Mesothelial cell of epicardium (in vitro differentiated cells): ENCODE measurements around the gene DEGS2. TPM values are rescaled to one million over a fixed set of nuclear protein-coding genes. Genes with fewer than 3 reads are reported as not detected.
A peak's percentile ranks its signal among the peaks of the same experiment; 100 is the strongest.
"Not testable (repeated sequence)": the region's sequence is repeated elsewhere in the genome, so short reads cannot be mapped to it uniquely, and the experiment has no call there.

Source experiments
- DNase-seq, 2 experiments: peaks; one replicate each; pipeline ENCODE4 v3.0.0; 2021; ENCODE audit warnings: low spot score in 2 of 2; ENCODE audit not compliant: unreplicated experiment in 2 of 2
- H3K27ac Mint-ChIP-seq: 2 replicates; pipeline ENCODE4 v1.8.0; 2021; ENCODE audit warnings: mixed read lengths
- H3K27me3 Mint-ChIP-seq: 2 replicates; pipeline ENCODE4 v1.8.0; 2021; ENCODE audit warnings: low read depth, mixed read lengths
- H3K36me3 Mint-ChIP-seq: 2 replicates; pipeline ENCODE4 v1.8.0; 2021; ENCODE audit warnings: mixed read lengths
- H3K4me1 Mint-ChIP-seq: 2 replicates; pipeline ENCODE4 v1.8.0; 2021; ENCODE audit warnings: mixed read lengths
- H3K4me3 Mint-ChIP-seq: 2 replicates; pipeline ENCODE4 v1.8.0; 2021; ENCODE audit warnings: mild to moderate bottlenecking, moderate library complexity, mixed read lengths
- H3K9me3 Mint-ChIP-seq: 2 replicates; pipeline ENCODE4 v1.8.0; 2021; ENCODE audit warnings: mixed read lengths
- total RNA-seq: library from RNA; stranded (reverse); gene quantifications from 3 replicates; pipeline ENCODE4 v1.2.1, GENCODE V29; 2021
- TF ChIP-seq, protein P1 (sequence below): fragments of 200-600 bp; sonication (generic); IDR thresholded peaks from one replicate; pipeline ENCODE4 v1.5.0; 2021; ENCODE audit warnings: antibody characterized with exemption; ENCODE audit not compliant: unreplicated experiment

Gene DEGS2
- total RNA-seq, 1 donor from 2014 or later, result 2.1 TPM

DNA sequence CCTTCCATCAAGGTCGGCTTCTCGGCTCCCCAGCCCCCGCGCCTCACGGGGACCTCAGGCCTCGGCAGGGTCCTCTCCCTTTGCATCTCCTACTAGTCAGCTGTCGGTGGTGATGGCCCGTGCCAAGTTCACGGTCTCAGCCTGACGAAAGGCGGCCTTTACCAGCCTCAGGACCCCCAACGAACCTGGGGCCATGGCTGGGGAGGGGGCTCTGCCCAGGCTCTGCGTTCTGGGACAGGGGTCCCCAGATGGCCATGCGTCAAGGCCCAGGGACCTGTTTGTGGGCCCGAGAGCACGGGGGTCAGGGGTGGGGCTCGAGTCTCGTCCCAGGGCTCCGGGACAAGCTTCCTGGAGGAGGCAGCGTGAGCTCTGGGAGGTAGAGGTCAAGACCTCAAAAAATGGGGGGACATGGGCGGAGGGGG lies 32.8 kb upstream of the DEGS2 start:
- Mint-ChIP-seq H3K4me1 (peaks cover 12% of the 10 kb centered on the region), H3K4me3 (peak overlapping the region; percentile 65), H3K36me3 (peaks cover 2% of the 10 kb centered on the region), H3K9me3 (no peaks in the 10 kb centered on the region), H3K27me3 (no peaks in the 10 kb centered on the region), H3K27ac (peak overlapping the region; percentile 50)
- TF ChIP-seq, protein P1, sequence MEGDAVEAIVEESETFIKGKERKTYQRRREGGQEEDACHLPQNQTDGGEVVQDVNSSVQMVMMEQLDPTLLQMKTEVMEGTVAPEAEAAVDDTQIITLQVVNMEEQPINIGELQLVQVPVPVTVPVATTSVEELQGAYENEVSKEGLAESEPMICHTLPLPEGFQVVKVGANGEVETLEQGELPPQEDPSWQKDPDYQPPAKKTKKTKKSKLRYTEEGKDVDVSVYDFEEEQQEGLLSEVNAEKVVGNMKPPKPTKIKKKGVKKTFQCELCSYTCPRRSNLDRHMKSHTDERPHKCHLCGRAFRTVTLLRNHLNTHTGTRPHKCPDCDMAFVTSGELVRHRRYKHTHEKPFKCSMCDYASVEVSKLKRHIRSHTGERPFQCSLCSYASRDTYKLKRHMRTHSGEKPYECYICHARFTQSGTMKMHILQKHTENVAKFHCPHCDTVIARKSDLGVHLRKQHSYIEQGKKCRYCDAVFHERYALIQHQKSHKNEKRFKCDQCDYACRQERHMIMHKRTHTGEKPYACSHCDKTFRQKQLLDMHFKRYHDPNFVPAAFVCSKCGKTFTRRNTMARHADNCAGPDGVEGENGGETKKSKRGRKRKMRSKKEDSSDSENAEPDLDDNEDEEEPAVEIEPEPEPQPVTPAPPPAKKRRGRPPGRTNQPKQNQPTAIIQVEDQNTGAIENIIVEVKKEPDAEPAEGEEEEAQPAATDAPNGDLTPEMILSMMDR, result no peak
- DNase-seq, result no peak

DNA sequence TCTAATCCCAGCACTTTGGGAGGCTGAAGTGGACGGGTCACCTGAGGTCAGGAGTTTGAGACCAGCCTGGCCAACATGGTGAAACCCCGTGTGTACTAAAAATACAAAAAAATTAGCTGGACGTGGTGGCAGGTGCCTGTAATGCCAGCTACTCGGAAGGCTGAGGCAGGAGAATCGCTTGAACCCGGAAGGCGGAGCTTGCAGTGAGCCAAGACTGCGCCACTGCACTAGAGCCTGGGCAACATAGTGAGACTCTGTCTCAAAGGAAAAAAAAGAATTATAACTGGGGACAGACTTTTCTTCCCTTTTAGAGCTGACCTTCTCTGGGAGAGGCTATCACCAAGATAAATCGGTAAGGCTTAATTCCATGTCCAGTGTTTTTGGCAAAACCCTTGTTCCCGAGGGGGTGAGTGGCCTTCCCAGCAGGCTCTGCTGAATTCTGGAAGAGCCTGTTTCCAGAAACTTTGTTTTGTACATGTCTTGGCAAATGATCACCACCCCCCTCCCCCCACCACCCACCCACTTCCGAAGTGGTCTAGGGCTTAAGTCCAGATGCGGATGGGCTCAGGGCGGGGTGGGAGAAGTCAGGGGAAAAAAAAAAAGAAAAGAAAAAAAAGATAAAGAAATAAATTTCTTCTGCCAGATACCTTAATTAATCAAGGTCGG lies 32.3 kb upstream of the DEGS2 start:
- Mint-ChIP-seq H3K27me3 (no peaks in the 10 kb centered on the region), H3K36me3 (peaks cover 2% of the 10 kb centered on the region), H3K9me3 (no peaks in the 10 kb centered on the region), H3K4me1 (peaks cover 12% of the 10 kb centered on the region), H3K27ac (no peak overlapping the region), H3K4me3 (peak overlapping the region; percentile 65)
- DNase-seq, result no peak
- TF ChIP-seq, protein P1, result no peak

DNA sequence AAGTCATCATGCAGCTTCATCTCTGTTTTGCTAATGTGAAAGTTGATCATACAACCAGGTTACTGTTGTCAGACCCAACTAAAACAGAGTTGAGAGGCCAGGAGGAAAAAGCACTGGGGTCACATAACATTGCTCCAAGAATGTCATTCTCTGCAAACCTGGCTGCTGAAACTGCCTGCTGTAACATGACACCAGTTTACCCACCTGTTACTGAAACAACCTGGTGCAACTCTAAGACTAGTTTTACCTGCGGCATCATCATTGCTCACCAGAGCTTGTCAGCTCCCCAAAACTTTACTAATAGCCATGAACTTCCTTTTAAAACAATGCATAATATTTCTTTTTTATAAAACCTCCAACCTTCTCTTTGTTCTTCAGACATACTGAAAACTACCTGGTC lies 30.7 kb upstream of the DEGS2 start:
- Mint-ChIP-seq H3K4me1 (peaks cover 12% of the 10 kb centered on the region), H3K36me3 (peaks cover 2% of the 10 kb centered on the region), H3K27me3 (no peaks in the 10 kb centered on the region), H3K27ac (no peak overlapping the region), H3K9me3 (no peaks in the 10 kb centered on the region), H3K4me3 (no peak overlapping the region)
- TF ChIP-seq, protein P1, result no peak
- no peak for DNase-seq

DNA sequence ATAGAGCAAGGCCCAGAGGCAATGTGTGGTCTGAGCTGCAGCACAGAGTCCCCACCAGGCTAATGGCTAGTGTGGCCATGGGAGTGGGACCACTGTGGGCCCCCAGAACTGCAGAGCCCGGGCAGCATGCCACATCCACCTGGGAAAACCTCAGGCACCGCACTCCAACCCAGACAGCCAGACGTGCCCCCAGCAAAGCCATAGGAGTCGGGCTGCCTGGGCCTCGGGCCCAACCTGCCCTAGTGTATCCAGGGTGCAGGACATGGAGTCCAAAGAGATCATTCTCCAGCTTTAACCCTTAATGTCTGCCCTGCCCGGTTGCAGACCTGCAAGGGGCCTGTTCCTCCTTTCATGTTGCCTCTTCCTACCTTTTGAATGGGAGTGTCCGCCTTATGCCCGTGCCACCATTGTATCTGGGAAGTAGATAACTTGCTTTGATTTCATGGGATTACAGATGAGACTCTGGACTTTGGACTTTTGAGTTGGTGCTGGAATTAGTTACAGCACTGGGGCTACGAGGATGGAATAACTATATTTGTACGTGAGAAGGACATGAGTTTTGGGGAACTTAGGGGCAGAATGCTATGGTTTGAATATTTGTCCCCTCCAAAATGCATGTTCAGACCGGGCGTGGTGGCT lies 29.1 kb upstream of the DEGS2 start:
- peaks cover 2% of the 10 kb centered on the region for H3K36me3 Mint-ChIP-seq
- TF ChIP-seq, protein P1, result no peak
- H3K4me3 Mint-ChIP-seq, result no peak overlapping the region
- H3K27me3 Mint-ChIP-seq, result no peaks in the 10 kb centered on the region
- peaks cover 12% of the 10 kb centered on the region for H3K4me1 Mint-ChIP-seq
- no peak for DNase-seq
- no peaks in the 10 kb centered on the region for H3K9me3 Mint-ChIP-seq
- no peak overlapping the region for H3K27ac Mint-ChIP-seq

DNA sequence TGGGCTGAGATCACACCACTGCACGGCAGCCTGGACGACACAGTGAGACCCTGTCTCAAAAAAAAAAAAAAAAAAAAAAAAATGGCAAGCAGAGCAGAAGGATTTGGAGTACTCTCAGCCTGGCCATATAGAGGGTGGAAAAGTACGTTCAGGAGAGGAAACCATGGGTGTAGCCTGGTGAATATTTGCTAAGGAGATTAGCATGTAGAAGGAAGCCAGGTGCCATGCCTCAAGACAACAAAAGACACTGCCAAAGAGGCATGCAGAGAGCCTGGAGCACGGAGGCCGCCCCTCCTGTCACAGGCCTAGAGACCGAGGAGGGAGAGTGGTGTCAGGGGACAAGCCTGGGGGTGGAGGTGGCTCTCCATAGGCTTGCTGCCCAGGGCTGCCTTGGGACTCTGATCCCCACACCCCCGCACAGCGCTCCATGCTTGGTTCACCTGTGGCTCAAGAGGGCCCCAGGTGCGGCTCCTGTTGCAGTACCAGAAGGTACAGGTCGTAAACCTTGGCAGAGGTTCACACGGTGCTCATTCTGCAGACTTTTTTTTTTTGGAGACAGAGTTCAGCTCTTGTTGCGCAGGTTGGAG lies 27.9 kb upstream of the DEGS2 start:
- H3K36me3 Mint-ChIP-seq, result peaks cover 2% of the 10 kb centered on the region
- peaks cover 3% of the 10 kb centered on the region for H3K4me1 Mint-ChIP-seq
- H3K27ac Mint-ChIP-seq, result no peak overlapping the region
- TF ChIP-seq, protein P1, result no peak
- no peak for DNase-seq
- H3K27me3 Mint-ChIP-seq, result no peaks in the 10 kb centered on the region
- no peaks in the 10 kb centered on the region for H3K9me3 Mint-ChIP-seq
- H3K4me3 Mint-ChIP-seq, result no peak overlapping the region

DNA sequence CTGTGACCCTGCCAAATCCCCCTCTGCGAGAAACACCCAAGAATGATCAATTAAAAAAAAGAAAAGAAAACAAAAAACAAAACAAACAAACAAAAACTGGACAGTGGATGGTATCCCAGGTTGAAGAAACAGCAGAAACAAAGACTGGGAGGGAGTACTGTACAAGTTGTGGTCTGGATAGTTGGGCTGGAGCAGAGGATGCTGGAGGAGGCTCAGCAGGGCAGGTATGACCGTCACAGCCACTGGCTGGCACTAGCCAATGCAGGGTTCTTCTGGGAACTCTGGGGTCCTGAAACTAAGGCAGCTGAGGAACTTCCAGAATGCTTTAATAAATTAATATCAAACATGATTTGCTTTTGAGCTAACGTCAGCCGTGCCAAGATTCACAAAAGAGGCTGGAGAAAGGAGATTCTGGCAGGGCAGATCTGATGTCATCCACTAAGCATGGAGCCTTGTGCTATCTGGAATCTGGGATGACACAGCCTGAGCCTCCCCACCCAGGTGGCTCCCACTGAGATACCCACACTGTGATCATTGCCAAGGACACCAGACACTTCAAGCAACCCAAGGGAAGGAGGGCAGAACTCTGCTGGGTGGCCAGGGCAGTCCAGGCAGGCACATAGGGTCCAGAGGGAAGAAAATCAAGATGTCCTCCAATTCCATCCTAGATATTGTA lies 22.6 kb upstream of the DEGS2 start:
- H3K27ac Mint-ChIP-seq, result not testable (repeated sequence)

DNA sequence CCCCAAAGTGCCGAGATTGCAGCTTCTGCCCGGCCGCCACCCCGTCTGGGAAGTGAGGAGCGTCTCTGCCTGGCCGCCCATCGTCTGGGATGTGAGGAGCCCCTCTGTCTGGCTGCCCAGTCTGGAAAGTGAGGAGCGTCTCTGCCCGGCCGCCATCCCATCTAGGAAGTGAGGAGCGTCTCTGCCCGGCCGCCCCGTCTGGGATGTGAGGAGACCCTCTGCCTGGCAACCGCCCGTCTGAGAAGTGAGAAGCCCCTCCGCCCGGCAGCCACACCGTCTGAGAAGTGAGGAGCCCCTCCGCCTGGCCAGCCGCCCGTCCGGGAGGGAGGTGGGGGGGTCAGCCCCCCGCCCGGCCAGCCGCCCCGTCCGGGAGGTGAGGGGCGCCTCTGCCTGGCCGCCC lies 21.2 kb upstream of the DEGS2 start:
- H3K27me3 Mint-ChIP-seq, H3K4me3 Mint-ChIP-seq, H3K9me3 Mint-ChIP-seq, H3K36me3 Mint-ChIP-seq, H3K4me1 Mint-ChIP-seq, DNase-seq, H3K27ac Mint-ChIP-seq: not testable (repeated sequence)

More for the DNA sequence above, 22.6 kb upstream of the DEGS2 start:
- not testable (repeated sequence) for H3K36me3 Mint-ChIP-seq, H3K27me3 Mint-ChIP-seq, H3K9me3 Mint-ChIP-seq, DNase-seq, H3K4me3 Mint-ChIP-seq, H3K4me1 Mint-ChIP-seq
